ENCODE measurements around the gene CATSPERD.

CATSPERD gene

DNA sequence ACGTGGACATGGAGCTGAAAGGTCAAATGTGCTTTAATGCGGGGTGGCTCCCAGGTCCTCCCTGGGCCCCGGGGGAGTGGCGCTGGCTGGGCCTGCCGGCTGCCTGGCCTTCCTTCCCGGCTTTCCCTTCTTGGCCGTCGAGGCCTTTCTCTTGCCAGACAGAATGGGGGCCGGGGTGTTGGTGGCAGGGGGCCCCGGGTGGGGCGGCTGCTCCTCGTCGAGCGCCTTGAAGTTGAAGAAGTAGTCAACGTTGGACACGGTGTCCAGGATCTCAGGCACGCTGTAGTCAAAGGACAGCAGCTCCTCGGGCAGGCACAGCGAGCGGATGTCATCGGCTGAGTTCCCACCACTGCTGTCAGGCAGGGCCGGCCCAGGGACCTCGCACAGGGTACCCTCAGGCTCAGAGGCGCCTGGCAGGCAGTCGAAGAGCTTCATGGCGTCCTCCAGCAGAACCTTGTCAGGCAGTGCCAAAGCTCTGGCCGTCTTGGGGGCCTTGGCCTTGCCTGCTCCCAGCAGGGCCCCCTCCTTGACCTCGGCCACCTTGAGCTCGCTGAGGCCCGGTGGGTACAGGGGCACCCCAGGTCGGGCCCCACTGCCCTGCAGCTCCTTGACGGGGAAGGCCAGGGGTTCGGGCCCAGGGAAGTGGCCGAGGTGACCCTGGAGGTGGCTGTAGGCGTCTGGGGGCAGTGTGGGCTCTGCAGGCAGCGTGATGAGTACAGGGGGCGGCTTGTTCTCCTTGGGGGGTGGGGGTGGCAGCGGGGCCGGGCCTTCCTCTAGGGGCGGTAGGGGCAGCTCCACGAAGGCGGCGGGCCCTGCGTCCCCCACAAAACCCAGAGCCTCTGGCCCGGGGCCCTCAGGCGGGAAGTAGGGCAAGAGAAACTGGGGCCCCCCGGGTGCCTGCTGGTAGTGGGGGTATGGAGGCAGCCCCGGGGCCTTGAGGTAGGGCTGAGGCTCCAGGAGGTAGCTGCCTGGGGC lies 62.8 kb downstream of the CATSPERD start:
- DNase-seq (ENCODE audit: low read depth, low spot score): no peak

DNA sequence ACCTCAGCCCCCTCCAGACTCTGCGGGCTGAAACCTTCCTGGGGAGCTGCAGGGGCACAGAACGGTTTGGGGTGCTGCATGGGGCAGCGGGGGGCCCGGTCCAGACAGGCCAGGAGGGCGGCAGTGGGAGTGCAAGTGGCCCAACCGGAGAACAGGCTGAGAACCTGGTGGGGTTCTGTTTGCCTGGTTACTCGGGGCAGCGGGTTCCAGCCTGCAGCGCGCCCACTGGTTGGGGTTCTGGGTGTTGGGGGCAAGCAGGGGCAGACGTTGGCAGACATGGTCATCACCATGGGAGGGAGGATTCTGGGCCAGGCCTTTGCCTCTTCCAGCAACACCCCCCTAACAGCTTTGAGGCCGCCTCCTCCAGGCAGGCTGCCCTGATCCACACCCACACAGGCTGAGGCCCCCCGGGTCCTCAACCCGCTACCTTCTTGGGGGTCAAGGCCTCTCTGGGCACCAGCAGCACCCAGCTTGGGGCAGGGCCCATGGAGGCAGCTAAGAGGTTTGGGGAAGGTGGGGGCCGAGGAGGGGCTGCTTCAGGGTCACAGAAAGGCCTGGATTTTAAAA lies 64.2 kb downstream of the CATSPERD start, which contains the start of gene PRR22:
TSS of gene PRR22 (minus strand) at position 166 of the 567 bp plus-strand sequence. CDS start at position 80, 86 bp downstream.
- no peak for DNase-seq (ENCODE audit: low read depth, low spot score)

DNA sequence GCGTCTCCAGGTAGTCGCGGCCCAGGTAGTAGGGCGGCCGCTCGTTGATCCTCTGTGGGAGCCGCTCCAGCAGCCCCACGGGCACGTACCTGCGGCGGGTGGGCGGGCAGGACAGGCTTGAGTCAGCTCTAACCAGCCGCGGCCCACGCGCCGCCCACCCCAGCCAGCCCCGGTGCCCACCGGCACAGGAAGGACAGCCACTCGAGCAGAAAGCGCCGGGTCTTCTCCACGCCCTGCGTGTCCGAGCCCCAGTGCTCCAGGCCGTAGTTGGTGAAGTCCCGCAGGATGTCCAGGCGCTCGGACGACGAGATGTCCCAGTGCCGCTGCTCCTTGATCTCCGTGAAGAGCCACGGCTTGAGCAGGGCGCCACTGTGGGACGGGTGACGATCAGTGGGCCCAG lies 65.0 kb downstream of the CATSPERD start:
- no peak for DNase-seq (ENCODE audit: low read depth, low spot score)

DNA sequence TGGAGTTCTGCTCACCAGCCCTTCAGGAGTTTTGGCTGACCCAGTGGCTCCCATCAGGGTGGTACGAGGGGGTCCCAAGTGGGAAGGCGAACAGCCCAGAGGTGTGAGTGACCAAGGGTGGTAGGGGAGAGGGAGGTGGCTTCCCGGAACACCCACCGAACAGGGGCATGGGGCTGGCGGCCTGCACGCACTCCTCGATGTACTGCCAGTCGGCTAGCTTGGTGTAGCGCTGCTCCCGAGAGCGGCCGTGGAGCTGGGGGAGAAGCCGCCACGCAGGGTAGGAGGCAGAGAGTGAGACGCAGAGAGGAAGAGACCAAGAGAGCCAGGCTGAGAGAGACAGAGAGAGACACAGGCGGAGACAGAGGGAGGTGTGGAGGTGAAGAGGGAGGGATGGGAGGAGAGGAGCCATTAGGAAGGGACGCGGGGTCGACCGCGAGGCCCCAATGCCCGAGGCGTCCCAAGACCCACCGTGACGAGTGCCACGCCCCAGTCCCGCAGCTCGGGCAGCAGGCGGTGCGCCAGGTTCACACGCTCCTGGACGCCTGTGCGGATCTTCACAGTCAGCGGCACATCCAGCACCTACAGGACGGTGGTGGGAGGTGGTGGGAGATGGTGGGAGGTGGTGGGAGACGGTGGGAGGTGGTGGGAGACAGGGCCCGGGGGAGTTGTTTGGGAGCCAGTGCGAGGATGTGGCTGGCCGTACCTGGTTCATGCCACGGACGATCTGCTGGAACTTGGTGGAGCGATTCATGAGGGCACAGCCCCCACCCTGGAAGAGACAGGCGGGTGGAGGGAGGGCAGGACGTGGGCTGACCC lies 66.4 kb downstream of the CATSPERD start:
- no peak for DNase-seq (ENCODE audit: low read depth, low spot score)

DNA sequence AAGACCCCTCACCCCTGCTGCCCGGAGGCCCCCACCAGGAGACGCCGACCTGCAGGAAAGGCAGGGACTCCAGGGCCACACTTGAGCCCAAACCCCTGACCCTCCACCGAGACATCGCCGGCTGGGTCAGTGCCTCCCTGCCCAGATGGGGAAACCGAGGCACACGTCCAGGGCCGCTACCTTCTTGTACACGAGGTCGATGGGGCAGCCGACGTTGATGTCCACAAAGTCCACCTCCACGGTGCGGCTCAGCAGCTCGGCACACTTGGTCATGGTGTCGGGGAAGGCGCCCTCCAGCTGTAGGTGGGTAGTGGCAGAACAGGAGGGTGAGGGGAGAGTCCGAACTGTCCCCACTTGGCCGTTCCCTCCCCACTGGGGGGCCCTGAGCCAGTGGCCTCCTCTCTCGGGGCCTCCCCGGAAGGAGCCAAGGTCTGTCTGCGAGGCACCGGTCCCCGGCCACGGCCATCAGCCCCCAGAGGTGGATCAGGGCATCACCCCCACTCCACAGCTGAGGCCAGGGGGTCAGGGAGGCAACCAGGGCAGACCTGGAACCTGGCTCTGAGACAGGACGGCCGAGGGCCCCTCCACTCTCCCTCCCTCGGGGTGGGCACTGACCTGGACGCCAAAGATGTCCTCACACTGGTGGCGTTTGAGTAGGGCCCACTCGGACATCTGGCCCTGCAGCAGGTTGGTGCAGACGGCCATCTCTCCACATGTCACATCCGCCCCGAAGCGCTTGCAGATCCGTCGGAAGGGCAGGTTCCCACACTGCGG lies 67.2 kb downstream of the CATSPERD start:
- no peak for DNase-seq (ENCODE audit: low read depth, low spot score)

DNA sequence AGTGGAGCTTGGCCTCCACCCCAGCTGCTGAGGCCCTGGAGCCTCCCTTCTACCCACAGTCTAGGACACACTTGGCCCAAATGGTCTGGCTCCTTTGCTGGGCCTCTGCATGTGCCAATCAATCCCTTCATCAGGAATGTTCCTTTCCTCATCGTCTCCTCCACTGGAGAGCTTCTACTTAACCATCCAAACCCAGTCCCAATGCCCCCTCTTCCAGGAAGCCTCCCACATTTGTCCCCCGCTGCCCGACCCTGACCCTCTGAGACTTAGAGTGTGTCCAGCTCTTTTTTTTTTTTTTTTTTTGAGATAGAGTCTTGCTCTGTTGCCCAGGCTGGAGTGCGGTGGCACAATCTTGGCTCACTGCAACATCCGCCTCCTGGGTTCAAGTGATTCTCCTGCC lies 68.0 kb downstream of the CATSPERD start:
- DNase-seq (ENCODE audit: low read depth, low spot score): no peak

DNA sequence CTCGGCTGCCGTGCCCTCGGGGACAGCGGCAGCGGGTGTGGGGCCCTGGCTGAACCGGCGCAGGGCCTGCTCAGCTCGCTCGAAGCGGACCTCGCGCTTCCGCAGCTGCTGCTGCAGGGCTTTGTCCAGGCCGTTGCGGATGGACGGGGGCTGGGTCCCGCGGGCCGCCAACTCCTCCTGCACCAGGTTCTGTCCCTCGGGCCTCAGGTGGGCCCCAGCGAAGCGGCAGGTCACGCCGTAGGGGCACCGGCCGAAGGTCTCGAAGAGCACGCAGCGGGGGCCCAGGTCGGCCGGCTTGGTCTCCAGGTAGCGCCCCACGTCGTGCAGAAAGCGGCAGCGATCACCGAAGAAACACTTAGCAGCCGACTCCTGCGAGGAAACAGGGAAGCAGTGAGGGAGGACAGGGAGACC lies 68.9 kb downstream of the CATSPERD start:
- no peak for DNase-seq (ENCODE audit: low read depth, low spot score)

DNA sequence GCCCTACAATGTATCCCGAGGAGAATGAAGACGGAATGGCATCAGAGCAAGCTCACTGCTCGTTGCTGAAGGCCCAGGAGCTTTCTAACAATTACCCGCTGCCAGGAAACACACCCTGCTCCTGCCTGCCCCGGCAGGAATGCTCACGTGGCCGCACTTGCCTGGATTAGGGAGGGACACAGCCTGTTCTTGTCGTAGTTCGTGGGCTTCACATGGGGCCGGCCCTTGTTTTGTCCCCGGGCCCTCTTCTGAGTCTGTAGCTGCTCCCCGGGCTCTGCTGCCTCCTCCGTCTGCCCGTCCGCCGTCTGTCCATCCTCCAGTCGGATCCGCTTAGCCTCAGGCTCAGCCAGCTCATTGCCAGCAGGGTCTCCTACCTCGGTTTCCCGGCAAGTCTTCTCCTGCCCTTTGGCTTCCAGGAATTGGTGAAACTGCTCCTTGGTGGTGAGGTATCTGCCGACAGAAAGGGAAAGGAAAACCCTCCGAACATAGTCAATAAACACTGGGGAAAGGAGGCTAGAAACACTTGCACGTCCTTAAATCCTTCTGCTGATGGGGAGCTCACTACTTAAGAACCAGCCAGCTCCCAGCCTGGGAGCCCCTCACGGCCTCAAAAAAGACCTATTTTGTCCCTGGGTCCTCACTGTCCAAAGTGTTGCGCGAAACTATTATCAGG lies 69.6 kb downstream of the CATSPERD start:
- DNase-seq (ENCODE audit: low read depth, low spot score): no peak

DNA sequence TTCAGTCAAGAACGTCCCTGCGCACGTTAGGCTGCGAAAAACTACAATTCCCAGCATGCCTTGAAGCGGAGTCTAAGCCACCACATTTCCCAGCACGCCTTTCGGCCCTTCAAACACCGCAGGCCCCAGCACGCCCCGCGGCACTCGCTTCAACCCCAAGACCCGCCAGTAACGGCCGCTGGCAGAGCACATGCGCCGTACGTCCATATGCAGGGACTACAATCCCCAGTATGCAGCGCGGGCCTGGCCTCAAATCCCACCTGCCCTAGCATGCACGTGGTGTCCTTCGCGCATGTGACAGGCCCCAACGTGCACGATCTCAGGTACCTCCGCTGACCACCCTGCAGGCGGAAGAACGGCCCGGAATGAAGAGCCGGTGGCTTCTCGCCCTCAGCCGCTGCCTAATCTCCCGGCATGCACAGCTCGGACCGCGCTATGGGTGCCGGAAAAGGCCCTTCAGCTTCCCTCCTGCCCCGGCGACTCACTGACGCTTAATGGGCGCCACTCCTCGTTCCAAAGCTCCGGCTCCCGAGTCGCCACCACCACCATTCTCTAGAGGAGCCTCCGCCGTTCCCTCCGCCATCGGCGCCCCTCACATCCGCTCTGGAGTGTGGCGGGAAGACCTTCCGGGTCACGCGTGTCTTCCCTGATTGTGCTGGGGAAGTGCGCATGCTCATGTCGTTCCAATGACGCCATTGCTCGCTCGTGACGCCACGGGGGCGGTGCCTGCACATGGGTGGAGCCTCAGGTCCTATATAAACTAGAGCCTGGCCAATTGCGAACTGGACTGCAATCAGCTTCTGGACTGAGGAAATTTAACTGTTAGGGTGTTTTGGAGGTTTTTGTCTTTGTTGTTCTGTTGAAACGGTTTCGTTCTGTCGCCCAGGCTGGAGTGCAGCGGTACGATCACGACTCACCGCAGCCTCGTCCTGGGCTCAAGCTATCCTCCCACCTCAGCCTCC lies 70.4 kb downstream of the CATSPERD start, which contains the start of gene DUS3L:
TSS of gene DUS3L (minus strand) at position 605 of the 962 bp plus-strand sequence. CDS start at position 583, 22 bp downstream.
- DNase-seq (ENCODE audit: low read depth, low spot score): peak; percentile 96

DNA sequence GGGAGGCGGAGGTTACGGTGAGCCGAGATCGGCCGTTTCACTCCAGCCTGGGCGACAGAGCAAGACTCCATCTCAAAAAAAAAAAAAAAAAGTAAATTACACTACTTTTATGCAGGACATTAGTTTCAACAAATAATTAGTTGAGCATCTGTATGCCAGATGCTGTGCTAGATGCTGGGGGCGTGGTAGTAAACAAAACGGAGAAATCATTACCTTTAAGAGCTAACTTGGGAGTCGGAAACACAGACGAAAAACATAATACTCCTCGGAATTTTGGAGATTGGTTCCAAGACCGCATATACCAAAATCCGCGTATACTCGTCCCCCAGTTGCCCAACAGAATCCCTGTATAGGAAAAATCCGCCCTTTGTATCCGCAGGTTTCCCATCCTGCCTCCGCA lies 71.8 kb downstream of the CATSPERD start:
- no peak for DNase-seq (ENCODE audit: low read depth, low spot score)

DNA sequence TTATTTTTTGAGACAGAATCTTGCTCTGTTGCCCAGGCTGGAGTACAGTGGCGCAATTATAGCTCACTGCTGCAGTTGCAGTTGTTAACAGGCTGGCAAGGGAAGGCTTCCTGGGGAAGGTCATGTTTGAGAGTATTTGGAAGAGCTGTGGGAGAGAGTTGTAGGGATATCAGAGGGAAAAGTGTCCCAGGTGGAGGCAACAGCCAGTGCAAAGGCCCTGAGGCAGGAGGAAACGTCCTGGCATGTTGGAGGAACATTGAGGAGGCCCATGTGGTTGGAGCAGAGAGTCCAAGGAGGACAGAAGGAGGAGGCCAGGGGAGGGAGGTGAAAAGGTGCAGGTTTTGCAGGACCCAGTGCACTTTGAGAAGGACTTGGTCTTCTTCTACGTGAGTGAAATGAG lies 72.8 kb downstream of the CATSPERD start:
- no peak for DNase-seq (ENCODE audit: low read depth, low spot score)

DNA sequence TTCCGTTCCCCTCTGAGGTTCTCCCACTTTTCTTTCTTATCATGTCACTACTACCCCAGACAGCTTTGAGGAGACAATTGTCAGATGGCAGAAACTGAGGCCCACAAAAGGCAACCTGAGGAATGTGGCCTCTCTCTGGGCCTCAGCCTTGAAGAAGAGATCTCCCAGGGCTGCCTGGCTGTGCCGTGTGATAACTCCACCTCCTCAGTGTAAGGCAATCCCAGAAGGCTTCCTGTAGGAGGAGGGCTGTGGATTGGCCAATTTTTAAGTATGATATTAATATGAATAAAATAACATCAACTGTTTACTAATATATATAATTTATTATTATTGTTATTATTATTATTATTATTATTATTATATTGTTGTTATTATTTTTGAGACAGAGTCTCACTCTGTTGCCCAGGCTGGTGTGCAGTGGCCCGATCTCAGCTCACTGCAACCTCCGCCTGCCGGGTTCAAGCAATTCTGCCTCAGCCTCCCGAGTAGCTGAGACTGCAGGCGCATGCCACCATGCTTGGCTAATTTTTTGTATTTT lies 75.0 kb downstream of the CATSPERD start:
- no peak for DNase-seq (ENCODE audit: low read depth, low spot score)

DNA sequence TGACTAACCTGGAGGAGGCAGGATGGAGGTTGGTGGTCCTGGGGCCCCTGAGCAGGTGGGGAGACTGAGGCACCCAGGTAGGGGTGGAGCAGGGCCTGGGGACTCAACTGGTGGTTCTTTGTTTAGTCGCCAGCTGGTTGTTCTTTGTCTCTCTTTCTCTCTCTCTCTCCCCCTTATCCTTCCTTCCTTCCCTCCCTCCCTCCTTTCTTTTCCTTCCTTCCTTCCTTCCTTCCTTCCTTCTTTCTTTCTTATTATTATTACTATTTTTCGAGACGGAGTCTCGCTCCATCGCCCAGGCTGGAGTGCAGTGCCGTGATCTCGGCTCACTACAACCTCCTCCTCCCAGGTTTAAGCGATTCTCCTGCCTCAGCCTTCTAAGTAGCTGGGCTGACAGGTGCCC lies 77.8 kb downstream of the CATSPERD start:
- DNase-seq (ENCODE audit: low read depth, low spot score): no peak

DNA sequence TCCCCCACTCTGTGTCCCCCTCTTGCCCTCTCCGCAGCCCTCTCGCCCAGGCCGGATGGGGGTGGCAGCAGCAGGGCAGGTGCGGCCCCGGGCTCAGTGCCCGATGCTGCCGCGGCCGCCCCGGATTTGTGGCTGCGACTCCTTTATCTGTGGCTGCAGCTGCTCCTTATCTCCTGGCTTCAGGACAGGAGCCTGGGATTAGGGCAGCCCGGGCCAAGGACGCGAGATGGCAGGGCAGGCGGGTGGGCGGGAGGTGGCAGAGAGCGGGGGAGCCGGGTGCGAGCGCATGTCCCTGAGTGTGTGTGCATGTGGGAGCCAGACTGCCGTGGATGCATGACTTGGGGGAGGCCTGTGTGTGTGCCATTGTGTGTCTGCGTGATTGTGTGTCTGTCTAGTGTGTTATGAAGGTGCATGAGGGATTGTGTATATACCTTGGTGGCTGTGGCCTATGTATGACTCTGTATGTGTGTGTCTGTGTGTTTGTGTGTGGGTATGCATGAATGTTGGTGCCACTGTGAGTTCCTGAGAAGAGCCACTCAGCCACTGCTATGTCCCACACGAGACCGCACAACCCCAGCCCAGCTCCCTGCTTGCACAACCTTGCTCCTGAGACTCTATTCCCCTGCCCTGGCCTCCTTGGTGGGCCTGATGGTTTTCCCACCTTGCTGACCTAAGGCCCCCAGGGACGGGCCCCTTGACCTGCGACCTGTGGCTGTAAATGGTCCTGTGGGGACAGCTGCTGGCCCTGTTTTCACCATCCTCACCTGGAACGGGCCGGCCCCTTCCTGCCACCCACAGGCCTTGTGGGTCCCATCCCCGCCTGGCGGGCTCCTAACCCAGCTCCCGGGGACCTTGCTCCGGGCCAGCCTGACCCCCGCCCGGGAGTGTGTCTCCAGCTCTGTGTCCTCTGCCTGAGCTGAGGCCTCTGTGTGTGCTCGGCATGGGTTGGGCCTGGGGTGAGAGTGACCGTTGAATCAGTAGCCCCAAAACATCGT lies 79.1 kb downstream of the CATSPERD start:
- no peak for DNase-seq (ENCODE audit: low read depth, low spot score)

DNA sequence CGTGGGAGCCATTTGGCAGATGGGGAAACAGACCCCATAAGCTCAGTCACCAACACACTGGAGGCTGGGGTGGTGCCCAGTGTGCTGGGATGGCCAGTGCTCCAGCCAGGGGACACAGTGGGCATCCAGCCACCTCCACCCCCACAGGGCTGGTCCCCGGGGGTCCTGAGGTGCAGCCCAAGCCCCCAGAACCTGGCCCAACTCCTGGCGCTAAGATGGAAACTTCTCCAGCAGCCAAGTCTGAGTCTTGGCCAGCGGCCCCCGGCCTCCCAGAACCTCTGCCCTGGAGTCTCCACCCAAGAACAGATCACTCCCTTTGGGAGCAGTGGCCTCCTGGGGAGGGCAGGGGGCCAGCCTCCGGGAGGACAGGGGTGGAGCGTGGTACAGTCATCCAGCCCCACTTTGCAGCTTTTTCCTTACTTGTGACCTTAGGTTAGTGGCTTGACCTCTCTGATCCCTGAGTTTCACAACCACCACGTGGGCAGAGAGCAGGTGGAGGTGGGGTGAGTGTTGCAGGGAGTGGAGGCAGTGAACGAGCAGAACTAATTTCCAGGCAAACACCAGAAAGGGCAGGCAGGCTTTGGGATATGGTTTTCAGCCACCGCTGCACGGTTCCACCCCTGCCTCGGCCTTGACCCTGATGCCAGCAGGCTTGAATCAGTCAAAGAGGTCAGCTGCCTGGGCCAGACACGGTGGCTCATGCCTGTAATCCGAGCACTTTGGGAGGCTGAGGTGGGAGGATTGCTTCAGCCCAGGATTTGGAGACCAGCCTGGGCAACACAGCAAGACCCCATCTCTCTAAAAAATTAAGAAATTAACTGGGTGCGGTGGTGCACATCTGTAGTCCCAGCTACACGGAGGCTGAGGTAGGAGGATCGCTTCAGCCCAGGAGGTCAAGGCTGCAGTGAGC lies 80.2 kb downstream of the CATSPERD start:
- DNase-seq (ENCODE audit: low read depth, low spot score): no peak

DNA sequence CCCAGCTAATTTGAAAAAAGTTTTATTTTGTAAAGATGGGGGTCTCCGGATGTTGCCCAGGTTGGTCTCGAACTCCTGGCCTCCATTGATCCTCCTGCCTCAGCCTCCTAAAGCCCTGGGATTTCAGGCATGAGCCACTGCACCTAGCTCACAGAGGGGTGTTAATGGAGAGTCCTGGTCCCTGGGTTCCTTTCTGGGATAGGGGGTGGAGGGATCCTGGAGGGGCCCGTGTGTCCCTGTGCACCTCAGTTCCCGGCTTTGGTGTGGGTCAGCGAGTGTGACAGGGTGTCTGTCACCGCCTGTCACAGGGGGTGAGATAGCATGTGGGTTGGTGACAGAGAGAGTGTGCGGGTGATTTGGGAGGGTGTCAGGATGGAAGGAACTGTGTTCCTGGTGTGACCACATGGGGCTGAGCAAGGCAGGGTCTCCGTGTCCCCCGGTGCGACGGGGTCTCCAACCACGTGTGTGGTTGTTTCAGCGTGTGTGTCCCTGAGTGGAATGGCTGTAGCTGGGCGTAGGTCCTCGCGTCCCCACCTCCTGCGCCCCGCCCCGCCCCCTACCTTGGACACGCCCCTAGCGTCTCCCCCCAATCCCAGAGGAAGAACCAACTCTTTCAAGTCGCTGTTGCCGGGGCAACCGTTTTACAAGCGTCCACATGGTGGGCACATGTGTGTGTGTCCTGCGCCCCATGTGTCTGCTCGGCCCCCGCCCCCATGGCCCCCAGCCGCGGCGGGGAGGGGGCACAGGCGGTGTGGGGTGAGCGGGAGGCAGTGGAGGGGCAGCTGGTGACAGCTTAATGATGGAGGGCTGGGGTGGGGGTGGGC lies 81.6 kb downstream of the CATSPERD start:
- no peak for DNase-seq (ENCODE audit: low read depth, low spot score)
